Posterior vena cava (tissue), 2 donors: Measurements from ENCODE around the gene TNNC2. TPM values are rescaled to one million over a fixed set of nuclear protein-coding genes. Genes with fewer than 3 reads are reported as not detected.

ENCODE experiments used
- total RNA-seq, 2 donors: library from RNA; stranded (reverse); fragmentation: NEBNext Ultra II Directional; extraction: Animal tissue kit (Norgen Biotek cat#: 25700); gene quantifications; one replicate each; pipeline ENCODE4 v1.2.1, GENCODE V29; 2021
- donor health status: DM: yes; HTN: yes; CAD: no.
- donor health status: DM: yes; HTN: yes; CAD: no.

TNNC2 gene
- total RNA-seq, 2 donors from 2014 or later = 0.48 to 0.60 TPM

Other genes with a start within 250 kb of the TNNC2 start
- not detected for gene WFDC8, start 248.0 kb downstream of the TNNC2 start, total RNA-seq
- gene WFDC10A, start 197.6 kb downstream of the TNNC2 start, total RNA-seq = not detected
- gene WFDC9, start 196.0 kb downstream of the TNNC2 start, total RNA-seq = not detected
- gene WFDC11, start 157.1 kb downstream of the TNNC2 start, total RNA-seq = not detected
- not detected for gene WFDC13, start 125.3 kb downstream of the TNNC2 start, total RNA-seq
- gene WFDC10B, start 122.3 kb downstream of the TNNC2 start, total RNA-seq = under 1 TPM in 1 of 2 donors, not detected in 1; 0.48 TPM
- gene SPINT4, start 105.0 kb downstream of the TNNC2 start, total RNA-seq = not detected
- gene WFDC3, start 35.4 kb downstream of the TNNC2 start, total RNA-seq = 1 to 10 TPM in 1 of 2 donors, not detected in 1; 4.7 TPM
- gene DNTTIP1, start 35.4 kb downstream of the TNNC2 start, total RNA-seq = 10 to 100 TPM; 20.3 to 23.7 TPM
- under 1 TPM in 1 of 2 donors, not detected in 1; 0.79 TPM for gene UBE2C, start 14.7 kb downstream of the TNNC2 start, total RNA-seq
- gene SNX21, start 6.5 kb upstream of the TNNC2 start, total RNA-seq = 10 to 100 TPM; 35.8 to 55.4 TPM
- gene ACOT8, start 30.1 kb upstream of the TNNC2 start, total RNA-seq = 10 to 100 TPM; 12.2 to 14.1 TPM
- 1 to 10 TPM; 2.3 to 2.5 TPM for gene ZSWIM3, start 30.3 kb upstream of the TNNC2 start, total RNA-seq
- gene ZSWIM1, start 53.9 kb upstream of the TNNC2 start, total RNA-seq = 1 to 10 TPM; 6.5 to 7.0 TPM
- 1 to 10 TPM in 1 of 2 donors, under 1 TPM in 1; 1.00 to 9.6 TPM for gene SPATA25, start 60.3 kb upstream of the TNNC2 start, total RNA-seq
- 10 to 100 TPM; 10.0 to 35.4 TPM for gene NEURL2, start 63.9 kb upstream of the TNNC2 start, total RNA-seq
- gene CTSA, start 64.0 kb upstream of the TNNC2 start, total RNA-seq = 100 to 1,000 TPM in 1 of 2 donors, 10 to 100 TPM in 1; 81.2 to 112 TPM
- 100 to 1,000 TPM; 134 to 689 TPM for gene PLTP, start 84.8 kb upstream of the TNNC2 start, total RNA-seq
- gene PCIF1, start 107.4 kb upstream of the TNNC2 start, total RNA-seq = 10 to 100 TPM; 27.3 to 35.7 TPM
- gene ZNF335, start 144.9 kb upstream of the TNNC2 start, total RNA-seq = 10 to 100 TPM; 12.6 to 13.7 TPM
- gene MMP9, start 181.6 kb upstream of the TNNC2 start, total RNA-seq = 10 to 100 TPM in 1 of 2 donors, 1 to 10 TPM in 1; 2.2 to 16.6 TPM
- under 1 TPM in 1 of 2 donors, not detected in 1; 0.48 TPM for gene SLC12A5, start 201.9 kb upstream of the TNNC2 start, total RNA-seq